AG04450 (cell line): Measurements from ENCODE around the gene HOXA7. TPM values are rescaled to one million over a fixed set of nuclear protein-coding genes. Genes with fewer than 3 reads are reported as not detected.

Experiments used
- CTCF ChIA-PET: fragments of 300-600, 350-600 bp; formaldehyde crosslinking; extraction: SDS; loops from one replicate; lab custom pipeline; 2022; ENCODE audit warnings: antibody characterized with exemption, inconsistent platforms; lab: Charles Lee
- POLR2A ChIA-PET: fragments of 350-600 bp; formaldehyde crosslinking; extraction: SDS; loops from one replicate; lab custom pipeline; 2021; ENCODE audit warnings: antibody characterized with exemption, inconsistent platforms; lab: Yijun Ruan, JAX
- DNase-seq: peaks from one replicate; pipeline ENCODE4 v3.0.0-alpha.2; 2011; ENCODE audit warnings: low read depth, low spot score
- H3K27ac ChIP-seq: one replicate; pipeline ENCODE4 v1.5.1; 2012; ENCODE audit warnings: low read depth, low read length, control low read depth
- H3K27me3 ChIP-seq: one replicate; pipeline ENCODE4 v1.6.0; 2012; ENCODE audit warnings: low read length; ENCODE audit not compliant: control insufficient read depth, insufficient read depth
- H3K4me3 ChIP-seq: 2 replicates; pipeline ENCODE4 v1.5.1; 2011; ENCODE audit warnings: mild to moderate bottlenecking, low read depth, low read length, control low read depth
- H3K9me3 ChIP-seq: 2 replicates; pipeline ENCODE4 v1.5.1; 2012; ENCODE audit warnings: low read length; ENCODE audit not compliant: control insufficient read depth, insufficient read depth
- CTCF ChIP-seq: IDR thresholded peaks from 2 replicates; pipeline ENCODE4 v1.5.1; 2011; ENCODE audit warnings: low read depth, low read length, control low read depth, inconsistent platforms
- polyA plus RNA-seq: library from polyadenylated mRNA; depleted of rRNA; stranded (reverse); fragments of >200 nt; gene quantifications from 2 replicates; pipeline ENCODE4 v1.2.3, GENCODE V29; 2011

HOXA7 gene
- polyA plus RNA-seq, 1 experiment: 5.3 TPM

GRCh38 chr7:27107391-27108381 is 48.8 kb downstream of the HOXA7 start:
- CTCF ChIA-PET: interaction anchor here (0.6 to 3.8 kb wide), 5 partner anchors 11 to 385 kb away, joined by 3 to 18 read pairs (median 7); no protein-coding TSS in a partner anchor
- H3K9me3 ChIP-seq: no peaks in the 10 kb centered on the region
- DNase-seq: no peak
- peak overlapping the region; percentile 54 for H3K4me3 ChIP-seq
- POLR2A ChIA-PET: interaction anchor here (1.2 to 3.3 kb wide), 8 partner anchors 9 to 37 kb away, joined by 4 to 21 read pairs (median 12); partner anchors contain the start of gene HOXA5
- peak overlapping the region; percentile 95 for H3K27ac ChIP-seq
- no peak for TF ChIP-seq CTCF
- no peaks in the 10 kb centered on the region for H3K27me3 ChIP-seq

GRCh38 chr7:27106901-27107240 is 49.6 kb downstream of the HOXA7 start:
- TF ChIP-seq CTCF: no peak
- no peaks in the 10 kb centered on the region for H3K27me3 ChIP-seq
- H3K9me3 ChIP-seq: no peaks in the 10 kb centered on the region
- peak overlapping the region; percentile 52 for H3K4me3 ChIP-seq
- CTCF ChIA-PET: interaction anchor here (2.5 kb wide), 1 partner anchor 43 kb away, joined by 9 read pairs; no protein-coding TSS in a partner anchor
- POLR2A ChIA-PET: interaction anchor here (1.1 to 3.3 kb wide), 6 partner anchors 10 to 37 kb away, joined by 3 to 21 read pairs (median 8); partner anchors contain the start of gene HOXA5
- H3K27ac ChIP-seq: peak overlapping the region; percentile 89
- DNase-seq: no peak

GRCh38 chr7:27106181-27106900 is 50.1 kb downstream of the HOXA7 start:
- Histone ChIP-seq H3K27me3 (no peaks in the 10 kb centered on the region), H3K4me3 (peak overlapping the region; percentile 52), H3K9me3 (no peaks in the 10 kb centered on the region), H3K27ac (peak overlapping the region; percentile 89)
- CTCF ChIA-PET: interaction anchor here (1.5 to 2.6 kb wide), 5 partner anchors 35 to 252 kb away, joined by 5 to 26 read pairs (median 9); partner anchors contain the start of gene HOXA5
- TF ChIP-seq CTCF: no peak
- POLR2A ChIA-PET: interaction anchor here (1.1 to 3.3 kb wide), 7 partner anchors 9 to 38 kb away, joined by 3 to 21 read pairs (median 9); partner anchors contain the start of gene HOXA5
- DNase-seq: no peak

GRCh38 chr7:27105301-27106031 is 51.0 kb downstream of the HOXA7 start:
- DNase-seq: no peak
- Histone ChIP-seq H3K4me3 (peak overlapping the region; percentile 11; the same call in 1 of the 2 replicates), H3K9me3 (no peaks in the 10 kb centered on the region), H3K27ac (peak overlapping the region; percentile 89), H3K27me3 (no peaks in the 10 kb centered on the region)
- TF ChIP-seq CTCF: no peak
- ChIA-PET CTCF (interaction anchor here (0.5 to 2.6 kb wide), 10 partner anchors 13 to 1367 kb away, joined by 3 to 26 read pairs (median 5); partner anchors contain the start of genes HOXA4 and HOXA5), POLR2A (interaction anchor here (0.6 to 3.3 kb wide), 11 partner anchors 8 to 1249 kb away, joined by 3 to 21 read pairs (median 7); partner anchors contain the start of gene HOXA5)
